Activated naive CD8-positive, alpha-beta T cell treated with anti-CD3 and anti-CD28 coated beads, Interleukin-2, amount 50 U/mL, for 24 hours (primary cell): Measurements from ENCODE around the gene RIC1.
A peak's percentile ranks its signal among the peaks of the same experiment; 100 is the strongest.
"Not testable (repeated sequence)": the region's sequence is repeated elsewhere in the genome, so short reads cannot be mapped to it uniquely, and the experiment has no call there.

Experiments
- ATAC-seq: fragments of 150-1000 bp; cut with Tn5 transposase; one replicate; pipeline ENCODE4 v1.10.0; 2021
- DNase-seq: peaks from one replicate; pipeline ENCODE4 v3.0.0; 2021
- H3K27ac Mint-ChIP-seq: one replicate; pipeline ENCODE4 v1.8.0; 2021; ENCODE audit warnings: mild to moderate bottlenecking, mixed read lengths
- H3K27me3 Mint-ChIP-seq: one replicate; pipeline ENCODE4 v1.8.0; 2021; ENCODE audit warnings: mixed read lengths
- H3K36me3 Mint-ChIP-seq: one replicate; pipeline ENCODE4 v1.8.0; 2021; ENCODE audit warnings: low read depth, mixed read lengths
- H3K4me1 Mint-ChIP-seq: one replicate; pipeline ENCODE4 v1.8.0; 2021; ENCODE audit warnings: mixed read lengths
- H3K4me3 Mint-ChIP-seq: one replicate; pipeline ENCODE4 v1.8.0; 2021; ENCODE audit warnings: mild to moderate bottlenecking, moderate library complexity, mixed read lengths
- H3K9me3 Mint-ChIP-seq: one replicate; pipeline ENCODE4 v1.8.0; 2021; ENCODE audit warnings: mixed read lengths

RIC1 gene

GRCh38 chr9:5611321-5612184, 17.4 kb upstream of the RIC1 start:
- Mint-ChIP-seq H3K4me3 (no peak overlapping the region), H3K4me1 (peaks cover 26% of the 10 kb centered on the region)

GRCh38 chr9:5612185-5612530, 16.7 kb upstream of the RIC1 start:
- Mint-ChIP-seq H3K27me3 (no peaks in the 10 kb centered on the region), H3K27ac (no peak overlapping the region), H3K9me3 (no peaks in the 10 kb centered on the region), H3K36me3 (no peaks in the 10 kb centered on the region), H3K4me3 (no peak overlapping the region), H3K4me1 (peaks cover 27% of the 10 kb centered on the region)
- DNase-seq = no peak
- no peak for ATAC-seq

More at GRCh38 chr9:5611321-5612184, 17.4 kb upstream of the RIC1 start:
- no peak for DNase-seq
- no peaks in the 10 kb centered on the region for H3K27me3 Mint-ChIP-seq
- H3K9me3 Mint-ChIP-seq = no peaks in the 10 kb centered on the region
- H3K36me3 Mint-ChIP-seq = no peaks in the 10 kb centered on the region
- no peak for ATAC-seq
- H3K27ac Mint-ChIP-seq = no peak overlapping the region

- Mint-ChIP-seq H3K9me3 (no peaks in the 10 kb centered on the region), H3K4me3 (no peak overlapping the region), H3K36me3 (no peaks in the 10 kb centered on the region), H3K27ac (no peak overlapping the region), H3K4me1 (peaks cover 31% of the 10 kb centered on the region), H3K27me3 (no peaks in the 10 kb centered on the region)
- DNase-seq (no peak), ATAC-seq (no peak)
These were observed 14.7 kb upstream of the RIC1 start for GRCh38 chr9:5614192-5614591.

GRCh38 chr9:5614985-5615384, 13.9 kb upstream of the RIC1 start:
- H3K4me1 Mint-ChIP-seq = peaks cover 29% of the 10 kb centered on the region
- H3K9me3 Mint-ChIP-seq = no peaks in the 10 kb centered on the region
- DNase-seq (no peak), ATAC-seq (no peak)
- no peak overlapping the region for H3K4me3 Mint-ChIP-seq
- no peak overlapping the region for H3K27ac Mint-ChIP-seq
- no peaks in the 10 kb centered on the region for H3K27me3 Mint-ChIP-seq
- H3K36me3 Mint-ChIP-seq = no peaks in the 10 kb centered on the region

DNA sequence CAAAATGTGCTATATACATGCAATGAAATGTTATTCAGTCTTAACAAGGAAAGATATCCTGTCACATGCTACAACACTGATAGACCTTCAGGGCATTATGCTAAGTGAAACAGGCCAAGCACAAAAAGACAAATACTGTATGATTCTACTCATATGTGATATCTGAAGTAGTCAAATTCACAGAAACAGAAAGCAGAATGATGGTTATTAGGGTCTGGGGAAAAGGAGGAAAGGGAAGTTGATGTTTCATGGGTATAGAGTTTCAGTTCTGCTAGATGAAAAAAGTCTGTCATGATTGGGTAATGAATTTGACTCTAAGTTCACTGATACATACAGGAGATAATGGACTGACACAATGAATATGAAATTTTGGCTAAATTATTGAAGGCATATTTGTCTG, 11.2 kb upstream of the RIC1 start:
- H3K9me3 Mint-ChIP-seq = no peaks in the 10 kb centered on the region
- H3K4me1 Mint-ChIP-seq = peaks cover 37% of the 10 kb centered on the region
- H3K36me3 Mint-ChIP-seq = no peaks in the 10 kb centered on the region
- no peak overlapping the region for H3K27ac Mint-ChIP-seq
- H3K27me3 Mint-ChIP-seq = no peaks in the 10 kb centered on the region
- DNase-seq (no peak), ATAC-seq (peak; percentile 80)
- H3K4me3 Mint-ChIP-seq = no peak overlapping the region

DNA sequence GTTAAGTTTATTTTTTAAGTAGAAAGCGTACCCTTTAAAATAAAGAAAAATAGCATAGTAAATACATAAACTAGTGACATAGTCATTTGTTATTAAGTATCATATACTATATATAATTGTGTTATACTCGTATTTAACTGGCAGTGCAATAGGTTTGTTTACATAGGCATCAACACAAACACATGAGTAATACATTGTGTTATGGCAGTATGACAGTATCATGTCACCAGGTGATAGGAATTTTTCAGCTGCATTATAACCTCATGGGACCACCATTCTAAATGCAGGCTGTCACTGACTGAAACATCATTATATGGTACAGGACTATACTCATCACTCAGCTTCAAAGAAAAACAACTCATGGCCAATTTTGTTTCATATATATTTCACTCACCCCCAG, 8.4 kb upstream of the RIC1 start:
- H3K27ac Mint-ChIP-seq = no peak overlapping the region
- ATAC-seq (no peak), DNase-seq (no peak)
- H3K36me3 Mint-ChIP-seq = no peaks in the 10 kb centered on the region
- no peak overlapping the region for H3K4me3 Mint-ChIP-seq
- no peaks in the 10 kb centered on the region for H3K27me3 Mint-ChIP-seq
- no peaks in the 10 kb centered on the region for H3K9me3 Mint-ChIP-seq
- H3K4me1 Mint-ChIP-seq = peaks cover 47% of the 10 kb centered on the region

- Mint-ChIP-seq H3K36me3 (no peaks in the 10 kb centered on the region), H3K27ac (no peak overlapping the region), H3K4me1 (peaks cover 50% of the 10 kb centered on the region), H3K4me3 (no peak overlapping the region), H3K27me3 (no peaks in the 10 kb centered on the region), H3K9me3 (no peaks in the 10 kb centered on the region)
- DNase-seq (no peak), ATAC-seq (peak; percentile 36)
These were observed 7.6 kb upstream of the RIC1 start for GRCh38 chr9:5621327-5621726.

- Mint-ChIP-seq H3K9me3 (no peaks in the 10 kb centered on the region), H3K4me3 (no peak overlapping the region), H3K27me3 (no peaks in the 10 kb centered on the region), H3K36me3 (no peaks in the 10 kb centered on the region), H3K27ac (no peak overlapping the region), H3K4me1 (peaks cover 55% of the 10 kb centered on the region)
- DNase-seq (no peak), ATAC-seq (no peak)
These were observed 6.9 kb upstream of the RIC1 start for GRCh38 chr9:5622016-5622415.

DNA sequence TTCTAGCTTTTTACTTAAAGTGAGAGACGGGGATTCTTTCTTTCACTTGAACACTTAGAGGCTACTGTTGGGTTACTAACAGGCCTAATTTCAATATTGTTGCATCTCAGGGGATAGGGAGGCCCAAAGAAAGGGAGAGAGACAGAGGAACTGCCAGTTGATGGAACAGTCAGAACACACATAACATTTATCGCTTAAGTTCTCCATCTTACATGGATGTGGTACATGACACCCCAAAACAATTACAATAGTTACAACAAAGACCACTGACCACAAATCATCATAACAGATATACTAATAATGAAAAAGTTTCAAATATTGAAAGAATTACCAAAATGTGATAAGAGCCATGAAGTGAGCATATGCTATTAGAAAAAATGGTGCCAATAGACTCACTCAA, 4.3 kb upstream of the RIC1 start:
- ATAC-seq (no peak), DNase-seq (no peak)
- H3K4me3 Mint-ChIP-seq = no peak overlapping the region
- H3K9me3 Mint-ChIP-seq = no peaks in the 10 kb centered on the region
- H3K27me3 Mint-ChIP-seq = no peaks in the 10 kb centered on the region
- H3K4me1 Mint-ChIP-seq = peaks cover 52% of the 10 kb centered on the region
- H3K27ac Mint-ChIP-seq = peak overlapping the region; percentile 53
- peaks cover 2% of the 10 kb centered on the region for H3K36me3 Mint-ChIP-seq

DNA sequence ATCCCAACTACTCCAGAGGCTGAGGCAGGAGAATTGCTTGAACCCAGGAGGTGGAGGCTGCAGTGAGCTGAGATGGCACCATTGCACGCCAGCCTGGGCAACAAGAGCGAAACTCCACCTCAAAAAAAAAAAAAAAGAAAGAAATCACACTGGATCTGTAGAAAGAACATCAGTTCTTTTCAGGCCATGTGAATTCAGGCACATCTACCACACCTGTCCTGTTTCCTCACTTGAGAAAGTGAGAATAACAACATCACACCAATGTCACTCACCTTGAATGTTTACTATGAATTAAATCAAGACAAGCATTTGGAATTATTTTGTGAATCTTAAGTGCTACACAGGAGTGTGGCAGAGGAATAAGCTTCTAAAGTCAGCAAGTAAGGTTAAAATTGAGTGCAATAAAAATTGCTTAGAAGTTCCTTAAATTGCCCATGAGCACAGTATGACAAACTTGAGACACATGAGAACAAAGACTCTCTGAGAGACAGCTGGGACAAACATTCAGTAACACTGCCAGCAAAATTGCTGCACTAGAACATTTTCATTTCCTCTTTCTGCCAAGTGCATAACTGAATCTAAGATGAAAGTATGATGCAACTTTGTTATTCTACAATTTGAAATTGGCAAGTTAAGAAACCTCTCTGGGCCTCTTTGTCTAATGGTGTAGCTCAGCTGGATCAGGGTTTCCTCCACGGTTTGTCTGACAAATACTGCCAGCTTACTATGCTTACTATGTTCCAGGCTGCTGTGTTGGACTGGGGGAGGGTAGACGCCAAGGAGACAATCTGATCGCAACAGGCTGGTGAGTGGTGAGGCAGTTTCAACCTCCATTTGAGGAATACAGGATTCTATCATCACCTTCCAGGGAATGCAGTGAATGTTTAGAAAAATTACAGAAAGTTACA, 1.9 kb upstream of the RIC1 start:
- DNase-seq = peak; percentile 37
- H3K27me3 Mint-ChIP-seq = no peaks in the 10 kb centered on the region
- H3K4me1 Mint-ChIP-seq = peaks cover 61% of the 10 kb centered on the region
- no peaks in the 10 kb centered on the region for H3K9me3 Mint-ChIP-seq
- H3K4me3 Mint-ChIP-seq = peak overlapping the region; percentile 96
- peak overlapping the region; percentile 90 for H3K27ac Mint-ChIP-seq
- ATAC-seq = peak; percentile 5
- H3K36me3 Mint-ChIP-seq = peaks cover 2% of the 10 kb centered on the region

DNA sequence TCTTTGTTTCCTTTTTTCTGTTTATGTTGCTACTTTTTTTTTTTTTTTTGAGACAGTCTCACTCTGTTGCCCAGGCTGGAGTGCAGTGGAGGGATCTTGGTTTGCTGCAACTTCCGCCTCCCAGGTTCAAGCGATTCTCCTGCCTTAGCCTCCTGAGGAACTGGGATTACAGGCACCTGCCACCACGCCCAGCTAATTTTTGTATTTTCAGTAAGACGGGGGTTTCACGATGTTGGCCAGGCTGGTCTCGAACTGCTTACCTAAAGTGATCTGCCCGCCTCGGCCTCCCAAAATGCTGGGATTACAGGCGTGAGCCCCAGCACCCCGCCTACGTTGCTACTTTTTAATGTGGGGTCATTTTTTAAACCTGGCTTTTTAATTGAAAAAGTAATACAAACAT, 1.2 kb upstream of the RIC1 start:
- H3K9me3 Mint-ChIP-seq, H3K27me3 Mint-ChIP-seq, ATAC-seq, H3K36me3 Mint-ChIP-seq: not testable (repeated sequence)
- Mint-ChIP-seq H3K27ac (peak overlapping the region; percentile 90), H3K4me1 (peaks cover 66% of the 10 kb centered on the region), H3K4me3 (peak overlapping the region; percentile 96)
- peak; percentile 26 for DNase-seq

DNA sequence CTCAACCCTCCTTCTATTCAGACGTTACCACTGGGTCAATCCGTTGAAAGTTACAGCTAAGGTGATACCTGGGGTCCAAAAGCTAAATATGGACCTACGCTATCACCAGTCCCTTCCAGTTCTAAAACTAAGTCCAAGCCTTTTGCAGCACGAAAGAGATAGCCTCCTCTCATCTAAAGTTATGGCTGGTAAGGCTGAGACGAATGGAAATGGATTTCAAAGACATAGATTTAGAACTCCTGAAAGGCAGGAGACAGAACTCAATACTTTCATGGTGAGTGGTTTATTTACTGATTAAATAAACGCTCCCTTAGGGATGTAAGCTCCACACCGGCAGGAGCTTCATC, 751 bp upstream of the RIC1 start:
- DNase-seq = no peak
- Mint-ChIP-seq H3K27me3 (no peaks in the 10 kb centered on the region), H3K4me3 (peak overlapping the region; percentile 96), H3K9me3 (no peaks in the 10 kb centered on the region), H3K27ac (peak overlapping the region; percentile 90), H3K4me1 (peaks cover 71% of the 10 kb centered on the region), H3K36me3 (peaks cover 2% of the 10 kb centered on the region)
- no peak for ATAC-seq

DNA sequence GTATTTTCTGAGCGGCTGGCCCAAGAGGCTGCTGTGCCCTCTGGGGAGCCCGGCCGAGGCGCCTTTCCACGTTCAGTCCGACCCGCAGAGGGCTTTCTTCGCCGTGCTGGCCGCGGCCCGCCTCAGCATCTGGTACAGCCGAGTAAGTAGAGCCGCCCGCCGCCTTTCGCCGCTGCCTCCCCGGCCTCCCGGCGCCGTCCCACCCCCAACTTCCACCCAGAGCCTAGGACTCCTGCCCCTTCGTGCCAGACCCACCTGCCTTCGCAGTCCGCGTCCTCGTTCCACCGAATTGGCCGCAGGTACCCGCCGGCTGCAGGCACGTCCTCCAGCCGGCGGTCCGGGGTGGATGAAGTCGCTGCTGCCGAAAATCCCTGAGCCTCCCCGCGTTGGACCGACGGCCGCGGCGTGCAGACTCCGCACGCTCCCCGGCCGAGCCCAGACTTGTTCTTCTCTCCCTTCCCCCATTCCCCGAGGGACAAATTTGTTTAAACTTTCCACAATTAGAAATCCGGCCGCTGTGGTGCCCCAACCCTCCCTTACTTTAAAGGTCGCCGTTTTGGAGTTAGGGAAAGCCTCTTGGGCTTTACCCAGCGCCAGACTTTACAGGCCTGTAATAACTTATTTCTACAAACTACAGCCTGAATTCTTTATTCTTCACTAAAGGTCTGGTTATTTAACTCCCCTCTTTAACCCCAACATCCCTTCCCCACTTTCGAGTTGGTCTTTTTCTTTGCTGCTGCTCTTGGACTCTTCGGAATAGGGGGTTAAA, 589 bp downstream of the RIC1 start:
- H3K4me3 Mint-ChIP-seq = peak overlapping the region; percentile 96
- peak overlapping the region; percentile 92 for H3K27ac Mint-ChIP-seq
- H3K4me1 Mint-ChIP-seq = peaks cover 71% of the 10 kb centered on the region
- H3K9me3 Mint-ChIP-seq = no peaks in the 10 kb centered on the region
- peaks cover 2% of the 10 kb centered on the region for H3K36me3 Mint-ChIP-seq
- ATAC-seq (peak; percentile 6), DNase-seq (peak; percentile 48)
- H3K27me3 Mint-ChIP-seq = no peaks in the 10 kb centered on the region

DNA sequence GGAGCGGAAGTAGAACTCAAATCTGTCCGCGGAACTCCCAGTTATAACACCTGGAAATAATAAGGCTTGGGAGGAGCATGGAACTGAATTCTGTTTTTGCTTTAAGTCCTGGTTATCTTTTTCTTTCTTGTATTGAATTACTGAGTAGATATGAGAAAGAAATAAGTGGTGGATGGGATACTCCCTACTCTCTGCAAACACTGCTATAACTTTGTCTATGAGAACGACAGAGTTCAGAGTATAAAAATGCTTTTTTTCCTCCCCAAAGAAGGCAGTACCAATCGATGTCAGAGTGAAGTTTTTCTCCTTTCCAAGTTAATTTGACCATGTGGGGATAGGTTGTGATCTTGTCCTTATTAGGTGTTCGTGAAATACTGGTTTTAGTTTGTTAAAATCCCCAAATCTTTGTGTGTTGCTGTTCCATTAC, 1.2 kb downstream of the RIC1 start:
- peaks cover 69% of the 10 kb centered on the region for H3K4me1 Mint-ChIP-seq
- peak overlapping the region; percentile 92 for H3K27ac Mint-ChIP-seq
- peak overlapping the region; percentile 96 for H3K4me3 Mint-ChIP-seq
- DNase-seq = no peak
- no peaks in the 10 kb centered on the region for H3K27me3 Mint-ChIP-seq
- peaks cover under 1% of the 10 kb centered on the region for H3K9me3 Mint-ChIP-seq
- peaks cover 3% of the 10 kb centered on the region for H3K36me3 Mint-ChIP-seq
- no peak for ATAC-seq
